GM21737 (cell line): ENCODE data around the gene MAP2K1.
"Not testable (repeated sequence)": the region's sequence is repeated elsewhere in the genome, so short reads cannot be mapped to it uniquely, and the experiment has no call there.

Source experiments
- ATAC-seq: cut with Tn5 transposase; IDR thresholded peaks from one replicate; pipeline ENCODE4 v1.9.1; 2021; ENCODE audit warnings: mild to moderate bottlenecking, moderate library complexity; ENCODE audit not compliant: unreplicated experiment

The MAP2K1 gene

GRCh38 chr15:66422347-66422746 lies 35.6 kb downstream of the MAP2K1 start:
- no peak for ATAC-seq

GRCh38 chr15:66423149-66423548 lies 36.4 kb downstream of the MAP2K1 start:
- ATAC-seq: no peak

GRCh38 chr15:66424963-66425612 lies 38.4 kb downstream of the MAP2K1 start:
- no peak for ATAC-seq

GRCh38 chr15:66425837-66426236 lies 39.1 kb downstream of the MAP2K1 start:
- no peak for ATAC-seq

GRCh38 chr15:66429117-66429516 lies 42.4 kb downstream of the MAP2K1 start:
- no peak for ATAC-seq

- ATAC-seq: no peak
Measured at GRCh38 chr15:66429546-66429945, 42.8 kb downstream of the MAP2K1 start.

- no peak for ATAC-seq
Measured at GRCh38 chr15:66430627-66431255, 44.0 kb downstream of the MAP2K1 start.

GRCh38 chr15:66433726-66434125 lies 47.0 kb downstream of the MAP2K1 start:
- ATAC-seq: no peak

GRCh38 chr15:66440501-66440900 lies 53.8 kb downstream of the MAP2K1 start:
- no peak for ATAC-seq

GRCh38 chr15:66452420-66452819 lies 65.7 kb downstream of the MAP2K1 start:
- no peak for ATAC-seq

- no peak for ATAC-seq
Measured at GRCh38 chr15:66452971-66453580, 66.4 kb downstream of the MAP2K1 start.

- no peak for ATAC-seq
Measured at GRCh38 chr15:66454143-66454542, 67.4 kb downstream of the MAP2K1 start.

GRCh38 chr15:66456211-66456610 lies 69.5 kb downstream of the MAP2K1 start:
- ATAC-seq: no peak

- no peak for ATAC-seq
Measured at GRCh38 chr15:66459818-66460615, 73.3 kb downstream of the MAP2K1 start.

- ATAC-seq: not testable (repeated sequence)
Measured at GRCh38 chr15:66461294-66461693, 74.6 kb downstream of the MAP2K1 start.

GRCh38 chr15:66461917-66462316 lies 75.2 kb downstream of the MAP2K1 start:
- ATAC-seq: no peak

GRCh38 chr15:66462627-66463026 lies 75.9 kb downstream of the MAP2K1 start:
- ATAC-seq: no peak

GRCh38 chr15:66465294-66465693 lies 78.6 kb downstream of the MAP2K1 start:
- ATAC-seq: not testable (repeated sequence)

GRCh38 chr15:66467162-66468040 lies 80.7 kb downstream of the MAP2K1 start:
- ATAC-seq: not testable (repeated sequence)

- ATAC-seq: not testable (repeated sequence)
Measured at GRCh38 chr15:66470825-66471224, 84.1 kb downstream of the MAP2K1 start.
